ENCODE measurements around the gene RNF123. TPM values are rescaled to one million over a fixed set of nuclear protein-coding genes. Genes with fewer than 3 reads are reported as not detected.

RNF123 gene
- polyA plus RNA-seq, 1 of the 3 experiments (the other 2 are of a cell fraction) = 48.1 TPM

DNA sequence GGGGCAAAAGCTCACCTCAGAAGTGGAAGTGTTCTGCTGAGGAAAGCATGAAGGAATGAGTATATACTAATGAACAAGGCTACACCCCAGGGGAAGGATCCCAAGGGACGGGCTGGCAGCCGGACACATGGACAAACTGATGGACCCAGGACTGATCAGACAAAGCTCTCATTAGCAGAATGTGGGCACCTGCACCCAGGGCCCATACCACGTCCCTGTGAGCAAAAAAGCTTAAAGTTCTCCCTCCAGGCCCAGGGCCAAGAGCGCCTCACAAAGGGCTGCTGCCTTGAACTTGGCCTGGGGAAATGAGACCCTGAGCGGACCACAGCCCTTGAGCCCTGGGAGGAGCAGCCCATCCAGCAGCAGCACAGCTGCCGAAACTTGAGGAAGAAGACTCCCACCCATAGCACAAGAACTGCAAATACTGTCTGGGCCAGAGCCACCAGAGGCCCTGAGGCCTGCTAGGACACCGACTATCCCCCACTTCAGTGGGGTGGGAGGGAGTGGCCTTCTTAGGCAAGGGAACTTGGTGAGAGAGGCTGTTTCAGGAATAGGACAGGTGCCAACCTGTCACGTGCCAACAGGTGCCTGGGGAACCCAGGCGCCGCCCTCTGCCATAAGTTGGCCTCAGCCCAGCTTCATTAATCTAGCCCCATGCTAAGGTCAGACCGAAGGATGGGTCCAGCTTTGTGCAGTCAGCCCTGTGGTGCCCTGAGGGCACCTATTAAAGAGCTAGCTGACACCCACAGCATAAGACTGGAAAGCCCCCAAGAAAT lies 36.7 kb downstream of the RNF123 start:
- Histone ChIP-seq H2AFZ (ENCODE audit: low read depth) (no peak overlapping the region), H3F3A (replicated peaks; ENCODE audit: insufficient read depth) (peaks cover 9% of the 10 kb centered on the region), H3K9ac (no peak overlapping the region), H3K36me3 (replicated peaks in 1 of 2; ENCODE audit: control insufficient read depth in 1 of 2, insufficient read depth in 2 of 2, low read length in 1 of 2) (peaks cover 11 to 46% of the 10 kb centered on the region in 2 experiments), H3K9me3 (no peaks in the 10 kb centered on the region), H3K4me1 (ENCODE audit: control insufficient read depth in 1 of 2, insufficient read depth in 2 of 2, low read depth in 1 of 2, low read length in 1 of 2) (peaks cover 8 to 20% of the 10 kb centered on the region in 2 experiments; a peak in 2 of 4 replicates), H3K79me2 (ENCODE audit: insufficient read depth) (peaks cover 15% of the 10 kb centered on the region), H4K20me1 (ENCODE audit: insufficient read depth) (no peaks in the 10 kb centered on the region), H3K27ac (ENCODE audit: low read depth in 2 of 2, low read length in 1 of 2) (no peak overlapping the region), H3K9me2 (no peaks in the 10 kb centered on the region), H3K27me3 (ENCODE audit: insufficient read depth) (no peaks in the 10 kb centered on the region), H3K4me3 (ENCODE audit: low read depth in 2 of 2, low read length in 1 of 2) (no peak overlapping the region), H3K4me2 (no peak overlapping the region)
- TF ChIP-seq, protein P1, sequence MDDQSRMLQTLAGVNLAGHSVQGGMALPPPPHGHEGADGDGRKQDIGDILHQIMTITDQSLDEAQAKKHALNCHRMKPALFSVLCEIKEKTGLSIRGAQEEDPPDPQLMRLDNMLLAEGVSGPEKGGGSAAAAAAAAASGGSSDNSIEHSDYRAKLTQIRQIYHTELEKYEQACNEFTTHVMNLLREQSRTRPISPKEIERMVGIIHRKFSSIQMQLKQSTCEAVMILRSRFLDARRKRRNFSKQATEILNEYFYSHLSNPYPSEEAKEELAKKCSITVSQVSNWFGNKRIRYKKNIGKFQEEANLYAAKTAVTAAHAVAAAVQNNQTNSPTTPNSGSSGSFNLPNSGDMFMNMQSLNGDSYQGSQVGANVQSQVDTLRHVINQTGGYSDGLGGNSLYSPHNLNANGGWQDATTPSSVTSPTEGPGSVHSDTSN (IDR thresholded peaks at IDR 0.05) = no peak
- no peak for TF ChIP-seq FOSL2 (IDR thresholded peaks at IDR 0.05; ENCODE audit: borderline replicate concordance, low read depth)
- TF ChIP-seq, protein P2, sequence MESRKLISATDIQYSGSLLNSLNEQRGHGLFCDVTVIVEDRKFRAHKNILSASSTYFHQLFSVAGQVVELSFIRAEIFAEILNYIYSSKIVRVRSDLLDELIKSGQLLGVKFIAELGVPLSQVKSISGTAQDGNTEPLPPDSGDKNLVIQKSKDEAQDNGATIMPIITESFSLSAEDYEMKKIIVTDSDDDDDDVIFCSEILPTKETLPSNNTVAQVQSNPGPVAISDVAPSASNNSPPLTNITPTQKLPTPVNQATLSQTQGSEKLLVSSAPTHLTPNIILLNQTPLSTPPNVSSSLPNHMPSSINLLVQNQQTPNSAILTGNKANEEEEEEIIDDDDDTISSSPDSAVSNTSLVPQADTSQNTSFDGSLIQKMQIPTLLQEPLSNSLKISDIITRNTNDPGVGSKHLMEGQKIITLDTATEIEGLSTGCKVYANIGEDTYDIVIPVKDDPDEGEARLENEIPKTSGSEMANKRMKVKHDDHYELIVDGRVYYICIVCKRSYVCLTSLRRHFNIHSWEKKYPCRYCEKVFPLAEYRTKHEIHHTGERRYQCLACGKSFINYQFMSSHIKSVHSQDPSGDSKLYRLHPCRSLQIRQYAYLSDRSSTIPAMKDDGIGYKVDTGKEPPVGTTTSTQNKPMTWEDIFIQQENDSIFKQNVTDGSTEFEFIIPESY (IDR thresholded peaks at IDR 0.05; ENCODE audit: borderline replicate concordance, low read depth) = no peak
- no peak for TF ChIP-seq JUND (IDR thresholded peaks at IDR 0.05)
- TF ChIP-seq, protein P3, sequence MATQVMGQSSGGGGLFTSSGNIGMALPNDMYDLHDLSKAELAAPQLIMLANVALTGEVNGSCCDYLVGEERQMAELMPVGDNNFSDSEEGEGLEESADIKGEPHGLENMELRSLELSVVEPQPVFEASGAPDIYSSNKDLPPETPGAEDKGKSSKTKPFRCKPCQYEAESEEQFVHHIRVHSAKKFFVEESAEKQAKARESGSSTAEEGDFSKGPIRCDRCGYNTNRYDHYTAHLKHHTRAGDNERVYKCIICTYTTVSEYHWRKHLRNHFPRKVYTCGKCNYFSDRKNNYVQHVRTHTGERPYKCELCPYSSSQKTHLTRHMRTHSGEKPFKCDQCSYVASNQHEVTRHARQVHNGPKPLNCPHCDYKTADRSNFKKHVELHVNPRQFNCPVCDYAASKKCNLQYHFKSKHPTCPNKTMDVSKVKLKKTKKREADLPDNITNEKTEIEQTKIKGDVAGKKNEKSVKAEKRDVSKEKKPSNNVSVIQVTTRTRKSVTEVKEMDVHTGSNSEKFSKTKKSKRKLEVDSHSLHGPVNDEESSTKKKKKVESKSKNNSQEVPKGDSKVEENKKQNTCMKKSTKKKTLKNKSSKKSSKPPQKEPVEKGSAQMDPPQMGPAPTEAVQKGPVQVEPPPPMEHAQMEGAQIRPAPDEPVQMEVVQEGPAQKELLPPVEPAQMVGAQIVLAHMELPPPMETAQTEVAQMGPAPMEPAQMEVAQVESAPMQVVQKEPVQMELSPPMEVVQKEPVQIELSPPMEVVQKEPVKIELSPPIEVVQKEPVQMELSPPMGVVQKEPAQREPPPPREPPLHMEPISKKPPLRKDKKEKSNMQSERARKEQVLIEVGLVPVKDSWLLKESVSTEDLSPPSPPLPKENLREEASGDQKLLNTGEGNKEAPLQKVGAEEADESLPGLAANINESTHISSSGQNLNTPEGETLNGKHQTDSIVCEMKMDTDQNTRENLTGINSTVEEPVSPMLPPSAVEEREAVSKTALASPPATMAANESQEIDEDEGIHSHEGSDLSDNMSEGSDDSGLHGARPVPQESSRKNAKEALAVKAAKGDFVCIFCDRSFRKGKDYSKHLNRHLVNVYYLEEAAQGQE (IDR thresholded peaks at IDR 0.05; ENCODE audit: low read depth, low read length) = no peak
- no peak for TF ChIP-seq TCF12 (IDR thresholded peaks at IDR 0.05)
- TF ChIP-seq EP300 (IDR thresholded peaks at IDR 0.05; ENCODE audit: borderline replicate concordance in 1 of 2, low read depth in 1 of 2, low read length in 1 of 2) = no peak
- no peak for TF ChIP-seq RCOR1 (IDR thresholded peaks at IDR 0.05; ENCODE audit: low read length)
- TF ChIP-seq NRF1 (IDR thresholded peaks at IDR 0.05; ENCODE audit: low read depth, low read length) = no peak
- TF ChIP-seq MXI1 (IDR thresholded peaks at IDR 0.05; ENCODE audit: low read depth, low read length) = no peak
- TF ChIP-seq TEAD4 (IDR thresholded peaks at IDR 0.05; ENCODE audit: borderline replicate concordance, insufficient read depth) = no peak
- no peak for TF ChIP-seq FOXM1 (IDR thresholded peaks at IDR 0.05; ENCODE audit: low read depth)
- TF ChIP-seq SIN3A (IDR thresholded peaks at IDR 0.05; ENCODE audit: borderline replicate concordance, low read depth, low read length) = no peak
- no peak for TF ChIP-seq YY1 (IDR thresholded peaks at IDR 0.05; ENCODE audit: low read depth)
- DNase-seq = no peak
- POLR2A ChIA-PET = no interaction called here
- CTCF ChIA-PET = interaction anchor here (0.7 to 2.7 kb wide), 5 partner anchors 15 to 186 kb away, joined by 3 to 12 read pairs (median 3); no protein-coding TSS in a partner anchor
- WGBS (ENCODE audit: low lambda C conversion rate) = 94% methylated on average over 11 of the region's 11 CpGs

Measured in SK-N-SH (cell line).